Measurements from ENCODE around the gene LSP1. TPM values are rescaled to one million over a fixed set of nuclear protein-coding genes. Genes with fewer than 3 reads are reported as not detected.

Gene LSP1
- total and polyA plus RNA-seq, 2 of the 13 experiments (the other 11 are each of a cell fraction or from before 2014, with no cell fraction given): 0.59 to 1.00 TPM

- no peaks in the 10 kb centered on the region for H4K20me1 ChIP-seq (ENCODE audit: insufficient read depth, low read length)
- no peak overlapping the region for H2AFZ ChIP-seq (ENCODE audit: low read length)
- BruUV-seq (replicated peaks): no TSS peak
- in situ Hi-C loops (cut with HindIII; ENCODE audit: extremely low pct_ligation_motif_present, low pct_unique_long_range_greater_than_20kb): no loop called here
- no peaks in the 10 kb centered on the region for H3K9me3 ChIP-seq (ENCODE audit: low read length)
- DNase-seq (ENCODE audit: low spot score) (no peak), FAIRE-seq (no peak), ATAC-seq (no peak; the same call in 2 of the 3 replicates)
- H3K9ac ChIP-seq (ENCODE audit: insufficient read depth, low read depth, low read length): no peak overlapping the region
- intact Hi-C loops (cut with micrococcal nuclease; ENCODE audit: unreplicated experiment): no loop called here
- 34% methylated on average over 37 of the region's 50 CpGs for WGBS (ENCODE audit: low lambda C conversion rate)
- H3K36me3 ChIP-seq (replicated peaks in 1 of 2; ENCODE audit: control insufficient read depth in 1 of 2, insufficient read depth in 2 of 2, low read length in 2 of 2): no peaks in the 10 kb centered on the region
- H3K4me2 ChIP-seq (ENCODE audit: low read depth, low read length): no peak overlapping the region
- no peaks in the 10 kb centered on the region for H3K4me1 ChIP-seq (ENCODE audit: insufficient read depth, low read length)
- no peaks in the 10 kb centered on the region for H3K79me2 ChIP-seq (ENCODE audit: insufficient read depth, low read length)
- POLR2A ChIA-PET: no interaction called here
- CTCF ChIA-PET (ENCODE audit: low intra/inter-chr PET ratio, low total read pairs): no interaction called here
- no peak overlapping the region for H3K4me3 ChIP-seq (replicated peaks in 1 of 3; ENCODE audit: insufficient read depth in 1 of 3, low read depth in 2 of 3, low read length in 3 of 3)
- no peak overlapping the region for H3K27ac ChIP-seq (ENCODE audit: extremely low read length, insufficient read depth, low read length)
- H3K27me3 ChIP-seq (ENCODE audit: control insufficient read depth in 1 of 2, insufficient read depth in 2 of 2, low read length in 2 of 2): peaks cover 22 to 75% of the 10 kb centered on the region in 2 experiments
- TF ChIP-seq HNF4G (IDR thresholded peaks at IDR 0.05; ENCODE audit: borderline replicate concordance, low read depth, low read length) (no peak), HNF4G (CRISPR knock-in tag; IDR thresholded peaks at IDR 0.05; ENCODE audit: borderline replicate concordance, low read depth) (no peak), ZNF33B (CRISPR knock-in tag; IDR thresholded peaks at IDR 0.05) (no peak), ZNF83 (CRISPR knock-in tag; IDR thresholded peaks at IDR 0.05; ENCODE audit: borderline replicate concordance) (no peak), ZNF570 (CRISPR knock-in tag; IDR thresholded peaks at IDR 0.05; ENCODE audit: borderline replicate concordance) (no peak), REL (CRISPR knock-in tag; conservative IDR thresholded peaks at IDR 0.05) (no peak), TRIM22 (IDR thresholded peaks at IDR 0.05) (no peak), ZSCAN9 (CRISPR knock-in tag; IDR thresholded peaks at IDR 0.05; ENCODE audit: borderline replicate concordance) (no peak), NAIF1 (CRISPR knock-in tag; IDR thresholded peaks at IDR 0.05; ENCODE audit: borderline replicate concordance) (no peak), TERF1 (CRISPR knock-in tag; IDR thresholded peaks at IDR 0.05) (no peak), SOX5 (CRISPR knock-in tag; IDR thresholded peaks at IDR 0.05; ENCODE audit: borderline replicate concordance) (no peak), ZNF614 (CRISPR knock-in tag; IDR thresholded peaks at IDR 0.05; ENCODE audit: borderline replicate concordance) (no peak), REXO4 (CRISPR knock-in tag; IDR thresholded peaks at IDR 0.05; ENCODE audit: borderline replicate concordance) (no peak), SALL2 (CRISPR knock-in tag; IDR thresholded peaks at IDR 0.05) (no peak), ZMYM3 (CRISPR knock-in tag; IDR thresholded peaks at IDR 0.05) (peak; percentile 59; the same call in 1 of the 2 replicates), ZNF7 (CRISPR knock-in tag; IDR thresholded peaks at IDR 0.05) (no peak), PRPF4 (IDR thresholded peaks at IDR 0.05; ENCODE audit: low read depth, low read length, poor library complexity, severe bottlenecking) (no peak)
- TF ChIP-seq, protein P1, sequence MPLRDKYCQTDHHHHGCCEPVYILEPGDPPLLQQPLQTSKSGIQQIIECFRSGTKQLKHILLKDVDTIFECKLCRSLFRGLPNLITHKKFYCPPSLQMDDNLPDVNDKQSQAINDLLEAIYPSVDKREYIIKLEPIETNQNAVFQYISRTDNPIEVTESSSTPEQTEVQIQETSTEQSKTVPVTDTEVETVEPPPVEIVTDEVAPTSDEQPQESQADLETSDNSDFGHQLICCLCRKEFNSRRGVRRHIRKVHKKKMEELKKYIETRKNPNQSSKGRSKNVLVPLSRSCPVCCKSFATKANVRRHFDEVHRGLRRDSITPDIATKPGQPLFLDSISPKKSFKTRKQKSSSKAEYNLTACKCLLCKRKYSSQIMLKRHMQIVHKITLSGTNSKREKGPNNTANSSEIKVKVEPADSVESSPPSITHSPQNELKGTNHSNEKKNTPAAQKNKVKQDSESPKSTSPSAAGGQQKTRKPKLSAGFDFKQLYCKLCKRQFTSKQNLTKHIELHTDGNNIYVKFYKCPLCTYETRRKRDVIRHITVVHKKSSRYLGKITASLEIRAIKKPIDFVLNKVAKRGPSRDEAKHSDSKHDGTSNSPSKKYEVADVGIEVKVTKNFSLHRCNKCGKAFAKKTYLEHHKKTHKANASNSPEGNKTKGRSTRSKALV (CRISPR knock-in tag; IDR thresholded peaks at IDR 0.05): no peak
- TF ChIP-seq, protein P2, sequence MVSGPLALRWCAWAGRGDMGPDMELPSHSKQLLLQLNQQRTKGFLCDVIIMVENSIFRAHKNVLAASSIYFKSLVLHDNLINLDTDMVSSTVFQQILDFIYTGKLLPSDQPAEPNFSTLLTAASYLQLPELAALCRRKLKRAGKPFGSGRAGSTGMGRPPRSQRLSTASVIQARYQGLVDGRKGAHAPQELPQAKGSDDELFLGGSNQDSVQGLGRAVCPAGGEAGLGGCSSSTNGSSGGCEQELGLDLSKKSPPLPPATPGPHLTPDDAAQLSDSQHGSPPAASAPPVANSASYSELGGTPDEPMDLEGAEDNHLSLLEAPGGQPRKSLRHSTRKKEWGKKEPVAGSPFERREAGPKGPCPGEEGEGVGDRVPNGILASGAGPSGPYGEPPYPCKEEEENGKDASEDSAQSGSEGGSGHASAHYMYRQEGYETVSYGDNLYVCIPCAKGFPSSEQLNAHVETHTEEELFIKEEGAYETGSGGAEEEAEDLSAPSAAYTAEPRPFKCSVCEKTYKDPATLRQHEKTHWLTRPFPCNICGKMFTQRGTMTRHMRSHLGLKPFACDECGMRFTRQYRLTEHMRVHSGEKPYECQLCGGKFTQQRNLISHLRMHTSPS (CRISPR knock-in tag; IDR thresholded peaks at IDR 0.05; ENCODE audit: low read depth): 0 out of 2 replicates have a peak, but pooled peaks have one; percentile 25
Observed at GRCh38 chr11:1870721-1871466, 18.0 kb downstream of the LSP1 start.

Measured in HepG2 (cell line).